OCI-LY3 (cell line): ENCODE results near the gene CSDE1.

ENCODE experiments used
- CTCF ChIP-seq: fragments of 200-600, 300-600 bp; sonication (generic); IDR thresholded peaks from 2 replicates; pipeline ENCODE4 v1.5.1; 2014; ENCODE audit warnings: antibody characterized with exemption, low read length, low read depth
- EZH2phosphoT487 ChIP-seq: fragments of 200-600 bp; shearing (Covaris generic); IDR thresholded peaks from 2 replicates; pipeline ENCODE4 v1.6.1; 2018; ENCODE audit warnings: antibody characterized with exemption, mixed run types, low read depth

DNA sequence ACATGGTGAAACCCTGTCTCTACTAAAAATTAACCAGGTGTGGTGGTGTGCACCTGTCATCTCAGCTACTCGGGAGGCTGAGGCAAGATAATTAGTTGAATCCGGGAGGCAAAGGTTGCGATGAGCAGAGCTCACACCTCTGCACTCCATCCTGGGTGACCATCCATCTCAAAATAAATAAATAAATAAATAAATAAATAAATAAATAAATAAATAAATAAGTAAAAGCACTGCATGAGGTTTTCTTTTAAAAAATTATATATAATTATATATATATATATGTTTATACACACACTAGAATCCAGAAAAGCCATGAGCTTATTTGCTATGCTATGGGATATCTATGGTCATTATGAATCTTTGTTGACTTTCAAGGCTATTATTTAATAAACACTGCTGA, 64.8 kb downstream of the CSDE1 start:
- TF ChIP-seq CTCF (no peak), EZH2phosphoT487 (no peak)
